HUDEP-2 (cell line): ENCODE data around the gene SLC35E1.

ENCODE experiments used
- DNase-seq, 76 experiments: peaks; one replicate each; lab custom pipeline; 2025; ENCODE audit not compliant: unreplicated experiment in 76 of 76; lab: John Stamatoyannopoulos, UW

Gene SLC35E1

GRCh38 chr19:16584248-16585093, 12.3 kb upstream of the SLC35E1 start:
- DNase-seq, result peak in 69 of 76 experiments; percentile 25 to 89 (median 72)

- no peak for DNase-seq
These were observed 10.5 kb upstream of the SLC35E1 start for GRCh38 chr19:16582486-16583261.

GRCh38 chr19:16581971-16582343, 9.7 kb upstream of the SLC35E1 start:
- DNase-seq, result no peak

- peak in 3 of 76 experiments; percentile 17 to 28 (median 23) for DNase-seq
These were observed 9.1 kb upstream of the SLC35E1 start for GRCh38 chr19:16581145-16581970.

- no peak for DNase-seq
These were observed 7.2 kb upstream of the SLC35E1 start for GRCh38 chr19:16579381-16579780.

- DNase-seq, result no peak
These were observed 5.3 kb upstream of the SLC35E1 start for GRCh38 chr19:16577531-16577985.

GRCh38 chr19:16576690-16577530, 4.7 kb upstream of the SLC35E1 start:
- no peak for DNase-seq

GRCh38 chr19:16575861-16576689, 3.9 kb upstream of the SLC35E1 start:
- no peak for DNase-seq

GRCh38 chr19:16575282-16575681, 3.1 kb upstream of the SLC35E1 start:
- DNase-seq, result no peak

- no peak for DNase-seq
These were observed 1.7 kb upstream of the SLC35E1 start for GRCh38 chr19:16573925-16574324.

GRCh38 chr19:16573296-16573695, 1.1 kb upstream of the SLC35E1 start:
- no peak for DNase-seq

- peak in 13 of 76 experiments; percentile 20 to 69 (median 41) for DNase-seq
These were observed 338 bp downstream of the SLC35E1 start for GRCh38 chr19:16571822-16572331.

- DNase-seq, result peak in 2 of 76 experiments; percentile 23 to 28
These were observed 932 bp downstream of the SLC35E1 start for GRCh38 chr19:16571283-16571682.

GRCh38 chr19:16569609-16570320, 2.5 kb downstream of the SLC35E1 start:
- no peak for DNase-seq

GRCh38 chr19:16566702-16567101, 5.5 kb downstream of the SLC35E1 start:
- DNase-seq, result no peak

- DNase-seq, result no peak
These were observed 6.1 kb downstream of the SLC35E1 start for GRCh38 chr19:16566161-16566560.

GRCh38 chr19:16564842-16565241, 7.4 kb downstream of the SLC35E1 start:
- DNase-seq, result no peak

- DNase-seq, result no peak
These were observed 9.6 kb downstream of the SLC35E1 start for GRCh38 chr19:16562608-16563025.
